ENCODE data around the gene SRRM4.
"Not testable (repeated sequence)": the region's sequence is repeated elsewhere in the genome, so short reads cannot be mapped to it uniquely, and the experiment has no call there.

Gene SRRM4

GRCh38 chr12:119100933-119101332, 119.6 kb downstream of the SRRM4 start:
- Histone ChIP-seq H3K4me2 (no peak overlapping the region), H3K4me1 (ENCODE audit: low read depth, poor library complexity, severe bottlenecking) (no peaks in the 10 kb centered on the region), H4K20me1 (ENCODE audit: insufficient read depth) (no peaks in the 10 kb centered on the region), H3K9ac (no peak overlapping the region), H3K27me3 (ENCODE audit: insufficient read depth, low read depth) (no peaks in the 10 kb centered on the region), H3K4me3 (IDR thresholded peaks at IDR 0.05; ENCODE audit: insufficient read depth, low read depth, low read length) (no peak overlapping the region), H3K27ac (no peak overlapping the region), H3K36me3 (ENCODE audit: insufficient read depth) (no peaks in the 10 kb centered on the region), H3K79me2 (ENCODE audit: insufficient read depth, low read depth) (no peaks in the 10 kb centered on the region), H2AFZ (ENCODE audit: low read depth) (no peak overlapping the region)
- no peak for TF ChIP-seq CTCF (conservative IDR thresholded peaks at IDR 0.05; ENCODE audit: low read depth, low read length)

GRCh38 chr12:119102274-119102673, 120.9 kb downstream of the SRRM4 start:
- Histone ChIP-seq H3K9ac (no peak overlapping the region), H2AFZ (ENCODE audit: low read depth) (no peak overlapping the region), H3K27me3 (ENCODE audit: insufficient read depth, low read depth) (no peaks in the 10 kb centered on the region), H3K4me3 (IDR thresholded peaks at IDR 0.05; ENCODE audit: insufficient read depth, low read depth, low read length) (no peak overlapping the region), H3K4me2 (no peak overlapping the region), H4K20me1 (ENCODE audit: insufficient read depth) (no peaks in the 10 kb centered on the region), H3K36me3 (ENCODE audit: insufficient read depth) (no peaks in the 10 kb centered on the region), H3K79me2 (ENCODE audit: insufficient read depth, low read depth) (no peaks in the 10 kb centered on the region), H3K4me1 (ENCODE audit: low read depth, poor library complexity, severe bottlenecking) (no peaks in the 10 kb centered on the region), H3K27ac (no peak overlapping the region)
- TF ChIP-seq CTCF (conservative IDR thresholded peaks at IDR 0.05; ENCODE audit: low read depth, low read length), result no peak

GRCh38 chr12:119102714-119103113, 121.4 kb downstream of the SRRM4 start:
- no peaks in the 10 kb centered on the region for H3K79me2 ChIP-seq (ENCODE audit: insufficient read depth, low read depth)
- TF ChIP-seq CTCF (conservative IDR thresholded peaks at IDR 0.05; ENCODE audit: low read depth, low read length), result no peak

GRCh38 chr12:119104969-119105368, 123.6 kb downstream of the SRRM4 start:
- H3K27ac ChIP-seq; H3K36me3 ChIP-seq (ENCODE audit: insufficient read depth); H3K4me2 ChIP-seq; H3K4me3 ChIP-seq (IDR thresholded peaks at IDR 0.05; ENCODE audit: insufficient read depth, low read depth, low read length); H3K4me1 ChIP-seq (ENCODE audit: low read depth, poor library complexity, severe bottlenecking); H3K9ac ChIP-seq; H3K27me3 ChIP-seq (ENCODE audit: insufficient read depth, low read depth); H2AFZ ChIP-seq (ENCODE audit: low read depth); H3K79me2 ChIP-seq (ENCODE audit: insufficient read depth, low read depth); H4K20me1 ChIP-seq (ENCODE audit: insufficient read depth): not testable (repeated sequence)

More at GRCh38 chr12:119102714-119103113, 121.4 kb downstream of the SRRM4 start:
- H3K36me3 ChIP-seq (ENCODE audit: insufficient read depth), result no peaks in the 10 kb centered on the region
- H3K4me3 ChIP-seq (IDR thresholded peaks at IDR 0.05; ENCODE audit: insufficient read depth, low read depth, low read length), result no peak overlapping the region
- no peak overlapping the region for H3K9ac ChIP-seq
- no peak overlapping the region for H3K4me2 ChIP-seq
- no peaks in the 10 kb centered on the region for H3K4me1 ChIP-seq (ENCODE audit: low read depth, poor library complexity, severe bottlenecking)
- no peaks in the 10 kb centered on the region for H3K27me3 ChIP-seq (ENCODE audit: insufficient read depth, low read depth)
- H4K20me1 ChIP-seq (ENCODE audit: insufficient read depth), result no peaks in the 10 kb centered on the region
- no peak overlapping the region for H2AFZ ChIP-seq (ENCODE audit: low read depth)
- H3K27ac ChIP-seq, result no peak overlapping the region

DNA sequence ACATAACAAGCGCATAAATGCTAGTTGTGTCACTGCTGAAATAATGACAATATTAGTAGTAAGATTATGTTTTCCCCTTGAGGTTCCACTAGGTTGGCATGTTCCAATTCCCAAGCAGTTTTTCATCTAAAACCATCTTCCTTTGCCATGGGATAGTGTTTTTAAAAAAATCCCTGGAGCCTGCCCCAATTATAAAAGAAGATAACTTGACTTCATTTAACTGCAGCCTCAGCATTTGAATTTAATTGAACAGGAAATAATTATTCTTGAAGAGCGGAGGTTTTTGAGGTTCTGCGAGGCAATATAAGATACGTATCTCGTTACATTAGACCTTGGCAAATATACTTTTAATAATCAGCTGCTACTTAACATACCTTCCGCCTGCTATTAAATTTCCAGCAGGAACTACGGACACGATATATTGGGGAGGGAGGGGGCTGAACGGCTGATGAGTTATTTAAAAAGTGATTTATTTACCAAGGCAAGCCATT, 132.2 kb downstream of the SRRM4 start:
- no peak overlapping the region for H3K9ac ChIP-seq
- H3K4me1 ChIP-seq (ENCODE audit: low read depth, poor library complexity, severe bottlenecking), result no peaks in the 10 kb centered on the region
- no peaks in the 10 kb centered on the region for H4K20me1 ChIP-seq (ENCODE audit: insufficient read depth)
- no peak overlapping the region for H3K4me2 ChIP-seq
- no peaks in the 10 kb centered on the region for H3K27me3 ChIP-seq (ENCODE audit: insufficient read depth, low read depth)
- no peak overlapping the region for H2AFZ ChIP-seq (ENCODE audit: low read depth)
- H3K27ac ChIP-seq, result no peak overlapping the region
- H3K79me2 ChIP-seq (ENCODE audit: insufficient read depth, low read depth), result no peaks in the 10 kb centered on the region
- H3K36me3 ChIP-seq (ENCODE audit: insufficient read depth), result no peaks in the 10 kb centered on the region
- no peak for TF ChIP-seq CTCF (conservative IDR thresholded peaks at IDR 0.05; ENCODE audit: low read depth, low read length)
- H3K4me3 ChIP-seq (IDR thresholded peaks at IDR 0.05; ENCODE audit: insufficient read depth, low read depth, low read length), result no peak overlapping the region

Measured in KMS-11 (cell line).